Transverse colon (tissue), 3 donors: ENCODE data around the gene PPM1N.

ENCODE experiments used
- CTCF ChIP-seq, 5 experiments: fragments of 200-600 bp in 3 of 5; fragments of 450-650 bp in 2 of 5; sonication (generic) in 3 of 5; IDR thresholded peaks; 1 replicate in 2 of 5; 2 replicates in 3 of 5; pipeline ENCODE4 v1.5.1; 2016 to 2017; ENCODE audit warnings: antibody characterized with exemption in 5 of 5, inconsistent platforms in 3 of 5, mild to moderate bottlenecking in 2 of 5, moderate library complexity in 1 of 5
- POLR2A ChIP-seq: fragments of 450-650 bp; IDR thresholded peaks from one replicate; pipeline ENCODE4 v1.6.1; 2016; ENCODE audit warnings: antibody characterized with exemption, mild to moderate bottlenecking, moderate library complexity

- TF ChIP-seq CTCF (IDR thresholded peaks at IDR 0.05) = no peak
- TF ChIP-seq POLR2A = no peak
Measured at GRCh38 chr19:45474606-45475521, 23.4 kb upstream of the PPM1N start.
